GM12878 (cell line): Measurements from ENCODE around the gene TSPO. TPM values are rescaled to one million over a fixed set of nuclear protein-coding genes. Genes with fewer than 3 reads are reported as not detected.

Source experiments
- ATAC-seq: fragments of 200-7000 bp; cut with Tn5 transposase; 3 replicates; pipeline ENCODE4 v1.9.1; 2020; ENCODE audit warnings: mild to moderate bottlenecking, moderate library complexity
- BruUV-seq: library from RNA; stranded (reverse); fragments of 400-500 nt; replicated peaks from 2 replicates; lab custom pipeline; 2021; lab: Mats Ljungman, UMichigan
- CTCF ChIA-PET: fragments of 300-600 bp; sonication (Branson Sonifier 250); formaldehyde crosslinking; extraction: SDS; loops from one replicate; lab custom pipeline; 2021; ENCODE audit warnings: inconsistent platforms; lab: Yijun Ruan, JAX
- POLR2A ChIA-PET: fragments of 350-600 bp; formaldehyde crosslinking; extraction: SDS; loops from one replicate; lab custom pipeline; 2021; ENCODE audit warnings: inconsistent platforms; lab: Charles Lee
- RAD21 ChIA-PET: fragments of 300-600 bp; sonication (Branson Sonifier 250); formaldehyde crosslinking; loops from one replicate; lab custom pipeline; 2023; ENCODE audit warnings: antibody characterized with exemption; ENCODE audit not compliant: unreplicated experiment; lab: Charles Lee
- SMC1A ChIA-PET: fragments of 300-600 bp; sonication (Branson Sonifier 250); formaldehyde crosslinking; loops from one replicate; lab custom pipeline; 2023; ENCODE audit not compliant: unreplicated experiment, uncharacterized antibody; lab: Charles Lee
- DNase-seq: peaks from one replicate; pipeline ENCODE4 v3.0.0-alpha.2; 2011; ENCODE audit warnings: low read depth, low spot score
- FAIRE-seq: peaks from 3 replicates; lab custom pipeline; 2011; peaks lifted over from hg19 to GRCh38; lab: Jason Lieb, UNC
- H2AFZ ChIP-seq: 2 replicates; pipeline ENCODE4 v1.6.0; 2011; ENCODE audit warnings: low read depth, low read length, control low read depth; ENCODE audit not compliant: control insufficient read depth
- H3K27ac ChIP-seq: 2 replicates; pipeline ENCODE4 v1.5.1; 2011; ENCODE audit warnings: control low read depth; ENCODE audit not compliant: control insufficient read depth, insufficient read depth
- H3K27me3 ChIP-seq, 2 experiments: replicated peaks in 1 of 2; 2 replicates each; pipeline versions ENCODE4 v1.6.0 to v1.6.1; 2011; ENCODE audit warnings: low read length in 1 of 2; ENCODE audit not compliant: control insufficient read depth in 2 of 2, insufficient read depth in 2 of 2
- H3K36me3 ChIP-seq, 2 experiments: 2 replicates each; pipeline ENCODE4 v1.5.1; 2011; ENCODE audit warnings: low read length in 1 of 2; ENCODE audit not compliant: control insufficient read depth in 2 of 2, insufficient read depth in 2 of 2
- H3K4me1 ChIP-seq: 2 replicates; pipeline ENCODE4 v1.6.1; 2011; ENCODE audit warnings: mild to moderate bottlenecking, low read length, moderate library complexity, mixed read lengths; ENCODE audit not compliant: control insufficient read depth, insufficient read depth
- H3K4me2 ChIP-seq: 2 replicates; pipeline ENCODE4 v1.6.0; 2011; ENCODE audit warnings: control low read depth; ENCODE audit not compliant: control insufficient read depth, insufficient read depth
- H3K4me3 ChIP-seq: fragments of 200-600 bp; sonication (generic); 2 replicates; pipeline ENCODE4 v1.5.1; 2016
- H3K79me2 ChIP-seq: 2 replicates; pipeline ENCODE4 v1.6.0; 2011; ENCODE audit warnings: low read length; ENCODE audit not compliant: control insufficient read depth, insufficient read depth
- H3K9ac ChIP-seq: 2 replicates; pipeline ENCODE4 v1.8.0; 2011; ENCODE audit warnings: low read length, control low read depth, mixed read lengths; ENCODE audit not compliant: control insufficient read depth, insufficient read depth
- H3K9me3 ChIP-seq: replicated peaks from 3 replicates; pipeline ENCODE4 v1.5.1; 2011; ENCODE audit warnings: mild to moderate bottlenecking, low read length; ENCODE audit not compliant: control insufficient read depth, insufficient read depth
- H4K20me1 ChIP-seq: 2 replicates; pipeline ENCODE4 v1.6.0; 2011; ENCODE audit not compliant: control insufficient read depth, insufficient read depth
- ATF3 ChIP-seq: IDR thresholded peaks from 2 replicates; pipeline ENCODE4 v1.6.1; 2011; ENCODE audit warnings: low read depth, mild to moderate bottlenecking, low read length, moderate library complexity, borderline replicate concordance; ENCODE audit errors: extremely low read depth
- BACH1 ChIP-seq: fragments of 450-650 bp; IDR thresholded peaks from 2 replicates; pipeline ENCODE4 v1.6.1; 2017; ENCODE audit warnings: mild to moderate bottlenecking, borderline replicate concordance
- CEBPB ChIP-seq, 2 experiments: fragments of 150-350 bp in 1 of 2; IDR thresholded peaks; 2 replicates each; pipeline ENCODE4 v1.6.1; 2012 to 2014; ENCODE audit warnings: low read depth in 2 of 2, low read length in 2 of 2, borderline replicate concordance in 1 of 2, inconsistent platforms in 1 of 2
- FOXK2 ChIP-seq: fragments of 450-650 bp; IDR thresholded peaks from 2 replicates; pipeline ENCODE4 v1.6.1; 2017; ENCODE audit warnings: mild to moderate bottlenecking, moderate library complexity
- IRF5 ChIP-seq: fragments of 450-650 bp; IDR thresholded peaks from 2 replicates; pipeline ENCODE4 v1.6.1; 2017; ENCODE audit warnings: borderline replicate concordance
- MEF2B ChIP-seq: fragments of 450-650 bp; IDR thresholded peaks from 2 replicates; pipeline ENCODE4 v1.6.1; 2018; ENCODE audit warnings: mild to moderate bottlenecking, moderate library complexity; ENCODE audit not compliant: partially characterized antibody, poor library complexity, severe bottlenecking
- MTA2 ChIP-seq: fragments of 450-650 bp; IDR thresholded peaks from 2 replicates; pipeline ENCODE4 v1.6.1; 2016; ENCODE audit warnings: low read depth, mild to moderate bottlenecking, moderate library complexity
- MXI1 ChIP-seq: fragments of 150-350 bp; IDR thresholded peaks from 2 replicates; pipeline ENCODE4 v1.6.1; 2011; ENCODE audit warnings: low read depth, mild to moderate bottlenecking, inconsistent platforms, low read length, improper control_type of control experiment
- NBN ChIP-seq: fragments of 450-650 bp; IDR thresholded peaks from 2 replicates; pipeline ENCODE4 v1.6.1; 2016
- NFYB ChIP-seq: IDR thresholded peaks from 2 replicates; pipeline ENCODE4 v1.6.1; 2011; ENCODE audit warnings: low read depth, mild to moderate bottlenecking, low read length, improper control_type of control experiment, moderate library complexity; ENCODE audit not compliant: insufficient read depth
- NR2F1 ChIP-seq: fragments of 450-650 bp; conservative IDR thresholded peaks from 2 replicates; pipeline ENCODE4 v1.6.1; 2017; ENCODE audit warnings: mild to moderate bottlenecking
- RUNX3 ChIP-seq: IDR thresholded peaks from 2 replicates; pipeline ENCODE4 v1.6.1; 2012; ENCODE audit warnings: low read length, inconsistent platforms
- SP1 ChIP-seq: IDR thresholded peaks from one replicate; pipeline ENCODE4 v1.6.1; 2011; ENCODE audit warnings: low read depth, low read length
- STAT1 ChIP-seq: fragments of 450-650 bp; conservative IDR thresholded peaks from 2 replicates; pipeline ENCODE4 v1.6.1; 2014; ENCODE audit warnings: antibody characterized with exemption, mild to moderate bottlenecking
- SUPT20H ChIP-seq: IDR thresholded peaks from 2 replicates; pipeline ENCODE4 v1.6.1; 2011; ENCODE audit warnings: low read depth, mild to moderate bottlenecking, low read length, moderate library complexity, borderline replicate concordance; ENCODE audit not compliant: control insufficient read depth
- YBX1 ChIP-seq: fragments of 450-650 bp; IDR thresholded peaks from 2 replicates; pipeline ENCODE4 v1.6.1; 2016; ENCODE audit warnings: antibody characterized with exemption
- ZSCAN29 ChIP-seq: fragments of 450-650 bp; IDR thresholded peaks from 2 replicates; pipeline ENCODE4 v1.6.1; 2017; ENCODE audit warnings: mild to moderate bottlenecking, moderate library complexity
- WGBS: methylation state at CpG from one replicate; pipeline ENCODE4 v1.1.6; 2016; ENCODE audit warnings: low lambda C conversion rate; ENCODE audit not compliant: insufficient replicate concordance, insufficient coverage; ENCODE audit errors: missing lambda C conversion rate; 5-methylcytosine and 5-hydroxymethylcytosine counted together
- in situ Hi-C: fragments of 300-500 bp; cut with MboI; formaldehyde crosslinking; loops from 9 replicates; pipeline ENCODE4 v1.14.3; 2018; ENCODE audit warnings: mixed read lengths
- intact Hi-C: fragments of 100-400 bp; cut with micrococcal nuclease; formaldehyde crosslinking; loops from one replicate; pipeline ENCODE4 v1.14.2; 2022; ENCODE audit not compliant: unreplicated experiment
- polyA plus RNA-seq, 11 experiments: library from polyadenylated mRNA; depleted of rRNA in 4 of 11; unstranded in 6 of 11; stranded (reverse) in 5 of 11; fragments of >200 nt; fragmentation: Nextera tagmentation in 4 of 11; fragmentation: Illumina TruSeq in 1 of 11; extraction: Ambion mirVana in 4 of 11; extraction: Trizol in 1 of 11; gene quantifications; 1 replicate in 1 of 11; 2 replicates in 10 of 11; pipeline versions ENCODE4 v1.2.1 to v1.2.3, GENCODE V29; 2011 to 2016; ENCODE audit warnings: inconsistent platforms in 2 of 11, missing spikeins in 2 of 11, low read depth in 1 of 11
- total RNA-seq, 4 experiments: library from RNA; depleted of rRNA in 3 of 4; stranded (reverse); fragments of >200 nt in 3 of 4; fragmentation: Illumina TruSeq in 1 of 4; extraction: Trizol in 1 of 4; gene quantifications; 2 replicates each; pipeline versions ENCODE4 v1.2.1 to v1.2.3, GENCODE V29; 2013 to 2021

Gene TSPO
- total and polyA plus RNA-seq, 10 of the 15 experiments (the other 5 are each of a cell fraction or from before 2014, with no cell fraction given): 1.4 to 50.5 (median 18.8) TPM

GRCh38 chr22:43201486-43202219 lies 50.3 kb downstream of the TSPO start:
- RAD21 ChIA-PET: no interaction called here
- H3K79me2 ChIP-seq: no peaks in the 10 kb centered on the region
- no peaks in the 10 kb centered on the region for H3K4me1 ChIP-seq
- CTCF ChIA-PET: no interaction called here
- no peak for TF ChIP-seq ATF3
- no peak for TF ChIP-seq STAT1
- TF ChIP-seq IRF5: no peak
- no peak for TF ChIP-seq ZSCAN29
- no peak for TF ChIP-seq MXI1
- TF ChIP-seq RUNX3: no peak
- no peak for TF ChIP-seq YBX1
- no peak for TF ChIP-seq NBN
- no peak for TF ChIP-seq MEF2B
- TF ChIP-seq NR2F1: no peak
- no peak for TF ChIP-seq SP1
- TF ChIP-seq MTA2: no peak
- TF ChIP-seq SUPT20H: no peak
- TF ChIP-seq NFYB: no peak
- TF ChIP-seq FOXK2: no peak
- no peak for TF ChIP-seq CEBPB (IDR thresholded peaks at IDR 0.05; ENCODE audit: borderline replicate concordance in 1 of 2, low read depth in 2 of 2, low read length in 2 of 2)
- TF ChIP-seq BACH1: no peak
- TF ChIP-seq, all 136 proteins: peak for 0
- H3K4me2 ChIP-seq: no peak overlapping the region
- no peak overlapping the region for H3K4me3 ChIP-seq
- in situ Hi-C loops: no loop called here
- 50% methylated on average over 26 of the region's 26 CpGs for WGBS
- no peak overlapping the region for H3K27ac ChIP-seq
- no peak overlapping the region for H3K9ac ChIP-seq
- H3K36me3 ChIP-seq: no peaks in the 10 kb centered on the region
- BruUV-seq: no TSS peak
- no peaks in the 10 kb centered on the region for H3K9me3 ChIP-seq
- no peaks in the 10 kb centered on the region for H4K20me1 ChIP-seq
- peaks cover 0 to 2% of the 10 kb centered on the region in 2 experiments; a peak in 2 of 4 replicates for H3K27me3 ChIP-seq
- no peak for FAIRE-seq
- DNase-seq: no peak
- ChIA-PET SMC1A (no interaction called here), POLR2A (no interaction called here)
- no peak for ATAC-seq
- intact Hi-C loops: no loop called here
- no peak overlapping the region for H2AFZ ChIP-seq
